ENCODE results near the gene C5AR1. TPM values are rescaled to one million over a fixed set of nuclear protein-coding genes. Genes with fewer than 3 reads are reported as not detected.

C5AR1 gene
- total and polyA plus RNA-seq, 9 of the 15 experiments (the other 6 are each of a cell fraction or from before 2014, with no cell fraction given) = 0.06 to 1.6 (median 0.28) TPM; not detected in 3

DNA sequence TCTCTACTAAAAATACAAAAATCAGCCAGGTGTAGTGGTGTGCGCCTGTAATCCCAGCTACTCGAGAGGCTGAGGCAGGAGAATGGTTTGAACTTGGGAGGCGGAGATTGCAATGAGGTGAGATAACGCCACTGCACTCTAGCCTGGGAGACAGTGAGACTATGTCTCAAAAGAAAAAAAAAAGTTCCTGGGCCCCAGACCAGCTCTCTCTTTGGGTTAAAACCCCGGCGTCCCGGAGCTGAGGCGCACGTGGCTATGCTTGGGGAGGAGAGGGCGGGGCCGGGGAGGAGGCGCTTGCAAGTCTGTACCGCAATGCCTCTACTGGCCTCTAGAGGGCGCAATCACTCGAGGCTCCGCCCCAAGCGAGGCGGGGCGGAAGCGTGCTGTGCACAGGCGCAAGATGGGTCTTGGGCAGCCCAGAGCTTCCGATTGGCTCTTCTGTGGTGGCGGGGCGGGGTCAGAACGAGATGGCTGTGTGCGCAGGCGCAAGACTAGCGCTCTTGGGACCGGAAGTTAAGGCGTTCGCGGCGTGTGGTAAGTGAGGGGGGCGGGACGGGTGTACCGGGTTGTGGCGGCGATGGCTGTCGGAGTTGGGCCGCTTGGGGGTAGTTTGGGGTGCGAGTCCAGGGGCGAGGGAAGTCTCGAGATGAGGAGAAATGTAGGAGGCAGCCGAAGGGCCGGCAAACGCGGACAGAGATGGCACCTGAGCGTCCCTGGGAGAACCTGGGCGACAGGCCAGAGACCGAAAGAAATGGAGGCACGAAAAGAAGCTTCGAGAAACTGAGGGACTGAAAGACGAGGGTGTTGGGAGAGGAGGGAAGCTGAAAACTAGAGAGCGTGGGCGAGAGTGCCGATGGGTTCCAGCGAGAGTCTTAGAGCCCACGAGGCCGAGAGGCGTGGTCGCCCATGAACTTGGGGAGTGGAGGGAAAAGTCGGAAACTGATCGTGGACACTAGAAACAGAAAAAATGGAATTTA, 39.4 kb downstream of the C5AR1 start, which contains the start of gene DHX34 (continued):
- peak; percentile 76 to 92; a peak in 2 of 4 replicates for TF ChIP-seq SIN3A (IDR thresholded peaks at IDR 0.05; ENCODE audit: borderline replicate concordance in 2 of 2, control insufficient read depth in 1 of 2, low read depth in 2 of 2, low read length in 2 of 2)
- TF ChIP-seq MAFK (IDR thresholded peaks at IDR 0.05; ENCODE audit: low read length) = no peak
- TF ChIP-seq, protein P1, sequence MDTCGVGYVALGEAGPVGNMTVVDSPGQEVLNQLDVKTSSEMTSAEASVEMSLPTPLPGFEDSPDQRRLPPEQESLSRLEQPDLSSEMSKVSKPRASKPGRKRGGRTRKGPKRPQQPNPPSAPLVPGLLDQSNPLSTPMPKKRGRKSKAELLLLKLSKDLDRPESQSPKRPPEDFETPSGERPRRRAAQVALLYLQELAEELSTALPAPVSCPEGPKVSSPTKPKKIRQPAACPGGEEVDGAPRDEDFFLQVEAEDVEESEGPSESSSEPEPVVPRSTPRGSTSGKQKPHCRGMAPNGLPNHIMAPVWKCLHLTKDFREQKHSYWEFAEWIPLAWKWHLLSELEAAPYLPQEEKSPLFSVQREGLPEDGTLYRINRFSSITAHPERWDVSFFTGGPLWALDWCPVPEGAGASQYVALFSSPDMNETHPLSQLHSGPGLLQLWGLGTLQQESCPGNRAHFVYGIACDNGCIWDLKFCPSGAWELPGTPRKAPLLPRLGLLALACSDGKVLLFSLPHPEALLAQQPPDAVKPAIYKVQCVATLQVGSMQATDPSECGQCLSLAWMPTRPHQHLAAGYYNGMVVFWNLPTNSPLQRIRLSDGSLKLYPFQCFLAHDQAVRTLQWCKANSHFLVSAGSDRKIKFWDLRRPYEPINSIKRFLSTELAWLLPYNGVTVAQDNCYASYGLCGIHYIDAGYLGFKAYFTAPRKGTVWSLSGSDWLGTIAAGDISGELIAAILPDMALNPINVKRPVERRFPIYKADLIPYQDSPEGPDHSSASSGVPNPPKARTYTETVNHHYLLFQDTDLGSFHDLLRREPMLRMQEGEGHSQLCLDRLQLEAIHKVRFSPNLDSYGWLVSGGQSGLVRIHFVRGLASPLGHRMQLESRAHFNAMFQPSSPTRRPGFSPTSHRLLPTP (IDR thresholded peaks at IDR 0.05; ENCODE audit: borderline replicate concordance, extremely low read depth, insufficient read length) = no peak
- no peak for TF ChIP-seq CBX8 (IDR thresholded peaks at IDR 0.05; ENCODE audit: borderline replicate concordance, extremely low read depth, low read depth, low read length, poor library complexity, severe bottlenecking)
- TF ChIP-seq ZBTB17 (CRISPR knock-in tag; IDR thresholded peaks at IDR 0.05) = no peak
- TF ChIP-seq CSDE1 (IDR thresholded peaks at IDR 0.05) = no peak
- TF ChIP-seq SIRT6 (IDR thresholded peaks at IDR 0.05; ENCODE audit: low read depth, low read length) = no peak
- TF ChIP-seq MTA2 (IDR thresholded peaks at IDR 0.05; ENCODE audit: low read depth) = no peak; the same call in 1 of the 2 replicates
- TF ChIP-seq, protein P2, sequence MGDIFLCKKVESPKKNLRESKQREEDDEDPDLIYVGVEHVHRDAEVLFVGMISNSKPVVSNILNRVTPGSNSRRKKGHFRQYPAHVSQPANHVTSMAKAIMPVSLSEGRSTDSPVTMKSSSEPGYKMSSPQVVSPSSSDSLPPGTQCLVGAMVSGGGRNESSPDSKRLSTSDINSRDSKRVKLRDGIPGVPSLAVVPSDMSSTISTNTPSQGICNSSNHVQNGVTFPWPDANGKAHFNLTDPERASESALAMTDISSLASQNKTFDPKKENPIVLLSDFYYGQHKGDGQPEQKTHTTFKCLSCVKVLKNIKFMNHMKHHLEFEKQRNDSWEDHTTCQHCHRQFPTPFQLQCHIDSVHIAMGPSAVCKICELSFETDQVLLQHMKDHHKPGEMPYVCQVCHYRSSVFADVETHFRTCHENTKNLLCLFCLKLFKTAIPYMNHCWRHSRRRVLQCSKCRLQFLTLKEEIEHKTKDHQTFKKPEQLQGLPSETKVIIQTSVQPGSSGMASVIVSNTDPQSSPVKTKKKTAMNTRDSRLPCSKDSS (IDR thresholded peaks at IDR 0.05; ENCODE audit: low read depth, partially characterized antibody) = no peak
- TF ChIP-seq POU5F1 (IDR thresholded peaks at IDR 0.05; ENCODE audit: borderline replicate concordance, low read depth, low read length, partially characterized antibody) = peak; percentile 50
- TF ChIP-seq GABPB1 (CRISPR knock-in tag; IDR thresholded peaks at IDR 0.05) = peak; percentile 93
- TF ChIP-seq, protein P3, sequence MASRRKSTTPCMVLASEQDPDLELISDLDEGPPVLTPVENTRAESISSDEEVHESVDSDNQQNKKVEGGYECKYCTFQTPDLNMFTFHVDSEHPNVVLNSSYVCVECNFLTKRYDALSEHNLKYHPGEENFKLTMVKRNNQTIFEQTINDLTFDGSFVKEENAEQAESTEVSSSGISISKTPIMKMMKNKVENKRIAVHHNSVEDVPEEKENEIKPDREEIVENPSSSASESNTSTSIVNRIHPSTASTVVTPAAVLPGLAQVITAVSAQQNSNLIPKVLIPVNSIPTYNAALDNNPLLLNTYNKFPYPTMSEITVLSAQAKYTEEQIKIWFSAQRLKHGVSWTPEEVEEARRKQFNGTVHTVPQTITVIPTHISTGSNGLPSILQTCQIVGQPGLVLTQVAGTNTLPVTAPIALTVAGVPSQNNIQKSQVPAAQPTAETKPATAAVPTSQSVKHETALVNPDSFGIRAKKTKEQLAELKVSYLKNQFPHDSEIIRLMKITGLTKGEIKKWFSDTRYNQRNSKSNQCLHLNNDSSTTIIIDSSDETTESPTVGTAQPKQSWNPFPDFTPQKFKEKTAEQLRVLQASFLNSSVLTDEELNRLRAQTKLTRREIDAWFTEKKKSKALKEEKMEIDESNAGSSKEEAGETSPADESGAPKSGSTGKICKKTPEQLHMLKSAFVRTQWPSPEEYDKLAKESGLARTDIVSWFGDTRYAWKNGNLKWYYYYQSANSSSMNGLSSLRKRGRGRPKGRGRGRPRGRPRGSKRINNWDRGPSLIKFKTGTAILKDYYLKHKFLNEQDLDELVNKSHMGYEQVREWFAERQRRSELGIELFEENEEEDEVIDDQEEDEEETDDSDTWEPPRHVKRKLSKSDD (conservative IDR thresholded peaks at IDR 0.05; ENCODE audit: low read length) = no peak
- peak; percentile 61 for TF ChIP-seq HCFC1 (IDR thresholded peaks at IDR 0.05; ENCODE audit: low read depth, low read length)
- TF ChIP-seq HNRNPL (IDR thresholded peaks at IDR 0.05; ENCODE audit: low read depth, low read length) = no peak
- no peak for TF ChIP-seq RBM22 (IDR thresholded peaks at IDR 0.05; ENCODE audit: low read depth, low read length, poor library complexity, severe bottlenecking)
- TF ChIP-seq ZNF3 (CRISPR knock-in tag; IDR thresholded peaks at IDR 0.05) = no peak
- TF ChIP-seq MYBL2 (IDR thresholded peaks at IDR 0.05; ENCODE audit: low read depth) = no peak
- TF ChIP-seq MYBL2 (CRISPR knock-in tag; IDR thresholded peaks at IDR 0.05; ENCODE audit: borderline replicate concordance) = no peak
- no peak for TF ChIP-seq JUNB (CRISPR knock-in tag; conservative IDR thresholded peaks at IDR 0.05)

Measured in K562 (cell line).